H9 (cell line): ENCODE data around the gene CEACAM5. TPM values are rescaled to one million over a fixed set of nuclear protein-coding genes. Genes with fewer than 3 reads are reported as not detected.

Source experiments
- DNase-seq: peaks from one replicate; pipeline ENCODE4 v3.0.0-alpha.2; 2017
- H2AFZ ChIP-seq: one replicate; pipeline ENCODE4 v1.6.1; 2013; ENCODE audit warnings: mild to moderate bottlenecking, low read length, control low read depth, moderate library complexity
- H2AK5ac ChIP-seq: 2 replicates; pipeline ENCODE4 v1.6.1; 2013; ENCODE audit warnings: low read length, control low read depth, mixed read lengths; ENCODE audit not compliant: insufficient read length
- H2BK120ac ChIP-seq: one replicate; pipeline ENCODE4 v1.6.1; 2013; ENCODE audit warnings: low read depth, mild to moderate bottlenecking, low read length, control low read depth, inconsistent platforms; ENCODE audit not compliant: poor library complexity, severe bottlenecking
- H2BK12ac ChIP-seq: 2 replicates; pipeline ENCODE4 v1.6.1; 2013; ENCODE audit warnings: low read length, control low read depth, mixed read lengths, low read depth; ENCODE audit not compliant: insufficient read length
- H2BK15ac ChIP-seq: 2 replicates; pipeline ENCODE4 v1.6.1; 2013; ENCODE audit warnings: low read depth, low read length, control low read depth
- H2BK20ac ChIP-seq: one replicate; pipeline ENCODE4 v1.6.1; 2013; ENCODE audit warnings: low read depth, mild to moderate bottlenecking, low read length, control low read depth, inconsistent platforms; ENCODE audit not compliant: poor library complexity, severe bottlenecking
- H2BK5ac ChIP-seq: 2 replicates; pipeline ENCODE4 v1.6.1; 2013; ENCODE audit warnings: low read length, control low read depth, mixed read lengths; ENCODE audit not compliant: insufficient read length
- H3K14ac ChIP-seq: 2 replicates; pipeline ENCODE4 v1.6.1; 2013; ENCODE audit warnings: low read length, control low read depth; ENCODE audit not compliant: insufficient read depth
- H3K18ac ChIP-seq: 2 replicates; pipeline ENCODE4 v1.6.1; 2013; ENCODE audit warnings: low read depth, mild to moderate bottlenecking, mixed read lengths, low read length, control low read depth; ENCODE audit not compliant: insufficient read length
- H3K23ac ChIP-seq: 2 replicates; pipeline ENCODE4 v1.6.1; 2013; ENCODE audit warnings: low read length, control low read depth, mixed read lengths, low read depth; ENCODE audit not compliant: insufficient read length
- H3K23me2 ChIP-seq: 2 replicates; pipeline ENCODE4 v1.6.1; 2013; ENCODE audit warnings: low read depth, mild to moderate bottlenecking, mixed read lengths, low read length, control low read depth; ENCODE audit not compliant: insufficient read length, poor library complexity, severe bottlenecking
- H3K27ac ChIP-seq: 2 replicates; pipeline ENCODE4 v1.5.1; 2013; ENCODE audit warnings: low read length, control low read depth, mixed read lengths, low read depth; ENCODE audit not compliant: insufficient read length
- H3K27me3 ChIP-seq: 2 replicates; pipeline ENCODE4 v1.6.1; 2013; ENCODE audit warnings: low read length, control low read depth, inconsistent platforms; ENCODE audit not compliant: insufficient read depth
- H3K4ac ChIP-seq: 2 replicates; pipeline ENCODE4 v1.6.1; 2013; ENCODE audit warnings: low read depth, mild to moderate bottlenecking, control low read depth, inconsistent platforms, low read length, moderate library complexity
- H3K4me1 ChIP-seq: 2 replicates; pipeline ENCODE4 v1.6.1; 2013; ENCODE audit warnings: low read length, control low read depth, inconsistent platforms; ENCODE audit not compliant: insufficient read depth
- H3K4me2 ChIP-seq: 2 replicates; pipeline ENCODE4 v1.6.1; 2013; ENCODE audit warnings: low read length, control low read depth, mixed read lengths; ENCODE audit not compliant: insufficient read length, insufficient read depth
- H3K56ac ChIP-seq: 2 replicates; pipeline ENCODE4 v1.6.1; 2013; ENCODE audit warnings: low read depth, mild to moderate bottlenecking, mixed read lengths, low read length, control low read depth; ENCODE audit not compliant: insufficient read length
- H3K79me1 ChIP-seq: 2 replicates; pipeline ENCODE4 v1.6.1; 2013; ENCODE audit warnings: low read depth, mild to moderate bottlenecking, moderate library complexity, low read length, control low read depth, inconsistent platforms; ENCODE audit not compliant: insufficient read depth, poor library complexity, severe bottlenecking
- H3K79me2 ChIP-seq: 2 replicates; pipeline ENCODE4 v1.6.1; 2013; ENCODE audit warnings: low read length, control low read depth, inconsistent platforms; ENCODE audit not compliant: insufficient read depth
- H3K9ac ChIP-seq: 2 replicates; pipeline ENCODE4 v1.6.1; 2013; ENCODE audit warnings: low read length, control low read depth, mixed read lengths; ENCODE audit not compliant: insufficient read length; ENCODE audit errors: extremely low read depth
- H3K9me3 ChIP-seq: one replicate; pipeline ENCODE4 v1.6.1; 2013; ENCODE audit warnings: low read depth, low read length, inconsistent platforms; ENCODE audit not compliant: control insufficient read depth
- H3T11ph ChIP-seq: one replicate; pipeline ENCODE4 v1.6.1; 2013; ENCODE audit warnings: mild to moderate bottlenecking, low read length, control low read depth, inconsistent platforms
- H4K20me1 ChIP-seq: one replicate; pipeline ENCODE4 v1.6.1; 2013; ENCODE audit not compliant: control insufficient read depth, insufficient read length, insufficient read depth
- H4K5ac ChIP-seq: 2 replicates; pipeline ENCODE4 v1.6.1; 2013; ENCODE audit warnings: low read depth, mild to moderate bottlenecking, mixed read lengths, low read length, control low read depth; ENCODE audit not compliant: insufficient read length
- H4K8ac ChIP-seq: replicated peaks from 2 replicates; pipeline ENCODE4 v1.6.1; 2013; ENCODE audit warnings: low read length, control low read depth, mixed read lengths, low read depth; ENCODE audit not compliant: insufficient read length
- H4K91ac ChIP-seq: 2 replicates; pipeline ENCODE4 v1.6.1; 2013; ENCODE audit warnings: low read depth, mild to moderate bottlenecking, moderate library complexity, mixed read lengths, low read length, control low read depth; ENCODE audit not compliant: insufficient read length
- H3K27ac Mint-ChIP-seq, 3 experiments: 2 replicates in 2 of 3; 3 replicates in 1 of 3; pipeline ENCODE4 v1.8.0; 2020 to 2021; ENCODE audit warnings: mixed read lengths in 3 of 3, mild to moderate bottlenecking in 1 of 3, moderate library complexity in 1 of 3
- H3K27me3 Mint-ChIP-seq: 2 replicates; pipeline ENCODE4 v1.8.0; 2021; ENCODE audit warnings: low read depth, mild to moderate bottlenecking, moderate library complexity, mixed read lengths
- H3K36me3 Mint-ChIP-seq, 3 experiments: 2 replicates in 2 of 3; 3 replicates in 1 of 3; pipeline ENCODE4 v1.8.0; 2020 to 2021; ENCODE audit warnings: low read depth in 3 of 3, mixed read lengths in 3 of 3; ENCODE audit not compliant: insufficient read depth in 1 of 3
- H3K4me1 Mint-ChIP-seq, 2 experiments: 2 replicates each; pipeline ENCODE4 v1.8.0; 2020; ENCODE audit warnings: mixed read lengths in 2 of 2
- H3K4me3 Mint-ChIP-seq, 2 experiments: 2 replicates in 1 of 2; 3 replicates in 1 of 2; pipeline ENCODE4 v1.8.0; 2020 to 2021; ENCODE audit warnings: mild to moderate bottlenecking in 2 of 2, mixed read lengths in 2 of 2, moderate library complexity in 1 of 2
- H3K9me3 Mint-ChIP-seq, 2 experiments: 2 replicates in 1 of 2; 3 replicates in 1 of 2; pipeline ENCODE4 v1.8.0; 2020; ENCODE audit warnings: mild to moderate bottlenecking in 2 of 2, mixed read lengths in 2 of 2, moderate library complexity in 1 of 2
- CTCF ChIP-seq: fragments of 200-600 bp; sonication (generic); conservative IDR thresholded peaks from 3 replicates; pipeline ENCODE4 v1.8.0; 2021; ENCODE audit warnings: antibody characterized with exemption, mild to moderate bottlenecking
- WGBS: extraction: QIAGEN DNeasy Blood & Tissue Kit; methylation state at CpG from one replicate; pipeline ENCODE4 v1.1.7; 2013; ENCODE audit warnings: missing lambda C conversion rate, low lambda C conversion rate, mixed read lengths; ENCODE audit not compliant: insufficient read length; ENCODE audit errors: extremely low coverage; 5-methylcytosine and 5-hydroxymethylcytosine counted together
- total RNA-seq: library from RNA; stranded (reverse); gene quantifications from 2 replicates; pipeline ENCODE4 v1.2.1, GENCODE V29; 2021

Gene CEACAM5
- total RNA-seq, 1 experiment from 2014 or later, result not detected

DNA sequence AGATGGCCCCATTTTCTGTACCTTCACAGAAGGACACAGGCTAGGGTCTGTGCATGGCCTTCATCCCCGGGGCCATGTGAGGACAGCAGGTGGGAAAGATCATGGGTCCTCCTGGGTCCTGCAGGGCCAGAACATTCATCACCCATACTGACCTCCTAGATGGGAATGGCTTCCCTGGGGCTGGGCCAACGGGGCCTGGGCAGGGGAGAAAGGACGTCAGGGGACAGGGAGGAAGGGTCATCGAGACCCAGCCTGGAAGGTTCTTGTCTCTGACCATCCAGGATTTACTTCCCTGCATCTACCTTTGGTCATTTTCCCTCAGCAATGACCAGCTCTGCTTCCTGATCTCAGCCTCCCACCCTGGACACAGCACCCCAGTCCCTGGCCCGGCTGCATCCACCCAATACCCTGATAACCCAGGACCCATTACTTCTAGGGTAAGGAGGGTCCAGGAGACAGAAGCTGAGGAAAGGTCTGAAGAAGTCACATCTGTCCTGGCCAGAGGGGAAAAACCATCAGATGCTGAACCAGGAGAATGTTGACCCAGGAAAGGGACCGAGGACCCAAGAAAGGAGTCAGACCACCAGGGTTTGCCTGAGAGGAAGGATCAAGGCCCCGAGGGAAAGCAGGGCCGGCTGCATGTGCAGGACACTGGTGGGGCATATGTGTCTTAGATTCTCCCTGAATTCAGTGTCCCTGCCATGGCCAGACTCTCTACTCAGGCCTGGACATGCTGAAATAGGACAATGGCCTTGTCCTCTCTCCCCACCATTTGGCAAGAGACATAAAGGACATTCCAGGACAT lies 13.4 kb upstream of the CEACAM5 start:
- Histone ChIP-seq H3K79me2 (no peaks in the 10 kb centered on the region), H3K27me3 (no peaks in the 10 kb centered on the region), H3K4me2 (no peak overlapping the region), H3K23ac (no peak overlapping the region), H3K27ac (no peak overlapping the region), H4K91ac (no peak overlapping the region), H3K9ac (no peak overlapping the region), H2BK120ac (no peak overlapping the region), H4K8ac (no peak overlapping the region), H3K23me2 (no peaks in the 10 kb centered on the region), H3T11ph (no peak overlapping the region), H2AFZ (no peak overlapping the region), H3K9me3 (peaks cover 37% of the 10 kb centered on the region), H4K5ac (no peak overlapping the region), H3K4ac (no peak overlapping the region), H3K79me1 (no peaks in the 10 kb centered on the region), H2BK20ac (no peak overlapping the region), H2BK5ac (no peak overlapping the region), H3K4me1 (no peaks in the 10 kb centered on the region), H2BK12ac (no peak overlapping the region), H2AK5ac (no peak overlapping the region), H3K56ac (no peak overlapping the region), H4K20me1 (no peaks in the 10 kb centered on the region), H3K14ac (no peak overlapping the region), H3K18ac (no peak overlapping the region), H2BK15ac (no peak overlapping the region)
- peak; percentile 7 for DNase-seq
- no peak overlapping the region for H3K27ac Mint-ChIP-seq
- peaks cover 77 to 96% of the 10 kb centered on the region in 2 experiments for H3K9me3 Mint-ChIP-seq
- no peak overlapping the region for H3K4me3 Mint-ChIP-seq
- no peaks in the 10 kb centered on the region; the same call in 1 of the 2 replicates for H3K27me3 Mint-ChIP-seq
- H3K36me3 Mint-ChIP-seq, result peaks cover under 1 to 32% (median 5%) of the 10 kb centered on the region in 3 experiments; a peak in 4 of 7 replicates
- WGBS, result no CpG with 5 or more reads among the region's 8 CpGs
- TF ChIP-seq CTCF, result no peak
- no peaks in the 10 kb centered on the region for H3K4me1 Mint-ChIP-seq
